ENCODE data around the gene THEM4. TPM values are rescaled to one million over a fixed set of nuclear protein-coding genes. Genes with fewer than 3 reads are reported as not detected.

THEM4 gene
- total RNA-seq (2021; fragmentation: NEBNext Ultra II Directional; extraction: Animal tissue kit (Norgen Biotek cat#: 25700)) (8.6 and 11.2 TPM in 2 replicates), polyA plus RNA-seq (2011; rRNA removed) (5.6 and 9.9 TPM in 2 replicates), polyA minus RNA-seq (2011; rRNA and poly(A)+ RNA removed) (6.0 and 7.4 TPM in 2 replicates)
- polyA plus RNA-seq (2011; cell fraction: cytosol; rRNA removed) = 10.7 TPM
- polyA plus RNA-seq (2011; cell fraction: nucleus; rRNA removed) = 7.8 TPM
- polyA plus RNA-seq (2012, experiment 1 of 2) = 8.3 to 11.7 TPM (median 10.2 TPM) in 4 replicates
- 3.9 TPM for polyA plus RNA-seq (2012, experiment 2 of 2)
- 18.4 TPM for polyA plus RNA-seq (2013, experiment 1 of 2)
- polyA plus RNA-seq (2013, experiment 2 of 2) = 17.3 TPM
- polyA minus RNA-seq (2011; cell fraction: cytosol; rRNA and poly(A)+ RNA removed) = 3.4 TPM
- 18.2 TPM for polyA minus RNA-seq (2011; cell fraction: nucleus; rRNA and poly(A)+ RNA removed)
- long read RNA-seq, experiment 1, partial matches to known transcripts = 2 of 10 reads
- long read RNA-seq, experiment 1, other reads (novel, unspliced or antisense) = 2 of 10 reads
- long read RNA-seq, experiment 2, partial matches to known transcripts = 1 of 3 reads
- long read RNA-seq, experiment 2, other reads (novel, unspliced or antisense) = 0 of 3 reads

DNA sequence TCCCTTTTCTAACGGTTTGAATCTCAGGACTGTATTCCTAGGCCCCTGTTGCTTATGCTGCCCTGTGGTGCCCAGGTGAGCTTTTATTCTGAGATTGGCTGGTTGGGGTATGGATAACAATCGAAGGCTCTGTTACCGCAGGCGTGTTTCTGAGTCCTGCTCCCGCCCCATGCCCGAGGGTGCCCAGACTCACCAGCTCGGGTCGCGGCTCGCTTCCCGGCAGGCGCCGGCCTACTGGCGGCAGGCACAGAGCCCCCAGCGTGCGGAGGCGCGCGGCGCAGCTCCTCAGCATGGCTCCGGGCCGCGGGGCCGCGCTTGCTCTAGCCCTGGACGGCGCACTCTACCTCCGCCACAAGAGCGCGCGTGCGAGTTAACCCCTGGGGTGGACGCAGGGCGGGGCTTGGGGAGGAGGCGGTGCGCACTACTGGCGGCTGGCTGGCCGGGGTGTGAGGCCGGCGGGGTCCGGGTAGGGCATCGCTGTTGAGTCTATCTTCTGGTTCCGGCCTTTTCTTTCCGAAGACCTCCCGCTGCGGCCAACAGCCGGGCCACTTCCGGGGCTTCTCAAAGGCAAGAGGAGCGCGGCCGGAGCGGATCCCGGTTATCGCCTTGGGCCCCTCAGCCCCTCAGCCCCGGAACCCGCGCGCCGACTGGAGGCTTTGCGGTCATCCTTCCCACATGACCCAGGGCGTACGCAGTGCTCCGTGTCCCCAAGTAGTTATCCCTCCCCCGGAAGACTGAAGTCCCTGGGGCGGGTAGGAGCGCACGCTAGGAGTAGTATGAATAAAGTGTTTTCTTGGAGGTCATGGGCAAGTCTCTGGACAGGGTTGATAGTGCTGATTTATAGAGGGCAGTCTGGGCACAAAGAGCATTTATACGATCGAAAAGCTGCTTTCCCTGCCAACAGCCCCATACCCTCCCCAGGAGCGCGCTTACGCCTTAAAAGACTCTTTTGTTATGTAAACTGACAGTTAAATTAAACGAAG, at the start of gene THEM4:
THEM4 (minus strand) TSS at position 345 of the 983 bp plus-strand sequence; CDS start at position 292, 53 bp downstream.
- no peak within 1 kb of the TSS for H2AK5ac ChIP-seq (ENCODE audit: low read depth, low read length)
- H2AFZ ChIP-seq (ENCODE audit: low read length) = peak within 1 kb of the TSS; percentile 89
- peak within 1 kb of the TSS; percentile 75 to 84 (median 76) for H3K9ac ChIP-seq (replicated peaks in 1 of 4; ENCODE audit: extremely low read depth in 1 of 4, low read depth in 3 of 4, low read length in 3 of 4)
- no peak within 1 kb of the TSS for H3K14ac ChIP-seq (ENCODE audit: insufficient read length)
- no peak within 1 kb of the TSS for H2BK12ac ChIP-seq (ENCODE audit: low read depth, low read length)
- peaks cover 8% of the 10 kb centered on the region; the same call in 1 of the 2 replicates for H3K23me2 ChIP-seq (ENCODE audit: low read depth, low read length)
- CTCF ChIA-PET (ENCODE audit: partially characterized antibody) = interaction anchor here (0.6 to 3.5 kb wide), 8 partner anchors 11 to 104 kb away, joined by 3 to 14 read pairs (median 4); no protein-coding TSS in a partner anchor
- peak within 1 kb of the TSS; percentile 87 for H3K27ac ChIP-seq (ENCODE audit: low read depth, low read length)
- H4K91ac ChIP-seq (replicated peaks; ENCODE audit: insufficient read length, low read length) = peak within 1 kb of the TSS; percentile 92
- peak within 1 kb of the TSS; percentile 60 to 85 (median 74) for H3K4me3 ChIP-seq (ENCODE audit: extremely low read depth in 1 of 4, insufficient read depth in 2 of 4, low read depth in 3 of 4, low read length in 4 of 4)
- H3K9me3 ChIP-seq (ENCODE audit: insufficient read depth in 2 of 2, low read depth in 1 of 2, low read length in 1 of 2) = peaks cover 16 to 23% of the 10 kb centered on the region in 2 experiments
- POLR2A ChIA-PET (ENCODE audit: partially characterized antibody) = interaction anchor here (0.7 to 1.7 kb wide), 17 partner anchors 9 to 376 kb away, joined by 3 to 10 read pairs (median 3); partner anchors contain the start of genes C2CD4D and S100A10
- H3K27me3 ChIP-seq (replicated peaks in 1 of 4; ENCODE audit: control insufficient read depth in 3 of 4, extremely low read depth in 1 of 4, insufficient read depth in 3 of 4, low read length in 3 of 4) = no peaks in the 10 kb centered on the region
- peak within 1 kb of the TSS; percentile 97; the same call in 1 of the 2 replicates for H4K8ac ChIP-seq (ENCODE audit: extremely low read depth, insufficient read depth, low read length)
- peak within 1 kb of the TSS; percentile 67 for H2BK120ac ChIP-seq (replicated peaks; ENCODE audit: low read depth, low read length)
- H3K4me1 ChIP-seq (replicated peaks in 1 of 4; ENCODE audit: control insufficient read depth in 3 of 4, insufficient read depth in 4 of 4, low read length in 3 of 4) = peaks cover 0 to 6% (median 2%) of the 10 kb centered on the region in 4 experiments; a peak in 3 of 7 replicates
- peak within 1 kb of the TSS; percentile 79 for H3K4ac ChIP-seq (replicated peaks; ENCODE audit: insufficient read length, low read depth, low read length)
- H3K18ac ChIP-seq (ENCODE audit: extremely low read depth, low read length) = peak within 1 kb of the TSS; percentile 91
- peak within 1 kb of the TSS; percentile 48 to 85 for H3K4me2 ChIP-seq (ENCODE audit: insufficient read depth in 1 of 2, low read depth in 2 of 2, low read length in 2 of 2)
- DNase-seq (ENCODE audit: low read depth in 1 of 2, low spot score in 2 of 2) (peak; percentile 97 to 99), FAIRE-seq (no peak)
- H3K79me1 ChIP-seq (ENCODE audit: low read depth, low read length) = no peaks in the 10 kb centered on the region
- WGBS, 2 experiments (ENCODE audit: extremely low coverage in 1 of 2, insufficient coverage in 1 of 2, insufficient read length in 1 of 2, insufficient replicate concordance in 2 of 2, low coverage in 1 of 2, low lambda C conversion rate in 2 of 2, missing lambda C conversion rate in 1 of 2) = 2% methylated on average over 43 of the region's 73 CpGs; no CpG with 5 or more reads in 1 of the 2 experiments
- H2BK15ac ChIP-seq (ENCODE audit: low read length) = peak within 1 kb of the TSS; percentile 92; the same call in 1 of the 2 replicates
- peak within 1 kb of the TSS; percentile 92 for H2BK5ac ChIP-seq (ENCODE audit: low read depth, low read length)
- no peaks in the 10 kb centered on the region for H4K20me1 ChIP-seq (replicated peaks in 1 of 2; ENCODE audit: control insufficient read depth in 1 of 2, insufficient read depth in 2 of 2, low read length in 2 of 2)
- H3K23ac ChIP-seq (ENCODE audit: insufficient read length) = no peak within 1 kb of the TSS
- H2BK20ac ChIP-seq (ENCODE audit: low read length) = no peak within 1 kb of the TSS; the same call in 1 of the 2 replicates
- peaks cover 0 to 21% (median 0%) of the 10 kb centered on the region in 4 experiments; a peak in 1 of 8 replicates for H3K36me3 ChIP-seq (ENCODE audit: control insufficient read depth in 2 of 4, insufficient read depth in 4 of 4, low read length in 3 of 4)
- H3K79me2 ChIP-seq (ENCODE audit: control insufficient read depth in 1 of 2, insufficient read depth in 2 of 2, low read length in 2 of 2) = peaks cover 0 to 4% of the 10 kb centered on the region in 2 experiments; a peak in 1 of 4 replicates
- peak within 1 kb of the TSS; percentile 90 for H4K5ac ChIP-seq (ENCODE audit: insufficient read length, low read depth, low read length)
- peak within 1 kb of the TSS; percentile 94 for H3K56ac ChIP-seq (replicated peaks; ENCODE audit: insufficient read length, low read depth, low read length)
- no peak for TF ChIP-seq JUND (IDR thresholded peaks at IDR 0.05; ENCODE audit: low read length)
- peak; percentile 11 for TF ChIP-seq NANOG (IDR thresholded peaks at IDR 0.05; ENCODE audit: insufficient read depth, low read depth, low read length, poor library complexity, severe bottlenecking)
- peak; percentile 94 for TF ChIP-seq GABPA (IDR thresholded peaks at IDR 0.05; ENCODE audit: borderline replicate concordance, insufficient read depth, low read length)
- TF ChIP-seq CTBP2 (IDR thresholded peaks at IDR 0.05; ENCODE audit: borderline replicate concordance, insufficient read depth, insufficient read length, low read length) = no peak
- no peak for TF ChIP-seq CHD1 (IDR thresholded peaks at IDR 0.05; ENCODE audit: low read depth, low read length)
- no peak for TF ChIP-seq SP2 (IDR thresholded peaks at IDR 0.05; ENCODE audit: low read length)
- TF ChIP-seq, protein P1, sequence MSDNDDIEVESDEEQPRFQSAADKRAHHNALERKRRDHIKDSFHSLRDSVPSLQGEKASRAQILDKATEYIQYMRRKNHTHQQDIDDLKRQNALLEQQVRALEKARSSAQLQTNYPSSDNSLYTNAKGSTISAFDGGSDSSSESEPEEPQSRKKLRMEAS (IDR thresholded peaks at IDR 0.05) = peak; percentile 57; the same call in 1 of the 2 replicates
